ENCODE data around the gene PTPRG.

Gene PTPRG

DNA sequence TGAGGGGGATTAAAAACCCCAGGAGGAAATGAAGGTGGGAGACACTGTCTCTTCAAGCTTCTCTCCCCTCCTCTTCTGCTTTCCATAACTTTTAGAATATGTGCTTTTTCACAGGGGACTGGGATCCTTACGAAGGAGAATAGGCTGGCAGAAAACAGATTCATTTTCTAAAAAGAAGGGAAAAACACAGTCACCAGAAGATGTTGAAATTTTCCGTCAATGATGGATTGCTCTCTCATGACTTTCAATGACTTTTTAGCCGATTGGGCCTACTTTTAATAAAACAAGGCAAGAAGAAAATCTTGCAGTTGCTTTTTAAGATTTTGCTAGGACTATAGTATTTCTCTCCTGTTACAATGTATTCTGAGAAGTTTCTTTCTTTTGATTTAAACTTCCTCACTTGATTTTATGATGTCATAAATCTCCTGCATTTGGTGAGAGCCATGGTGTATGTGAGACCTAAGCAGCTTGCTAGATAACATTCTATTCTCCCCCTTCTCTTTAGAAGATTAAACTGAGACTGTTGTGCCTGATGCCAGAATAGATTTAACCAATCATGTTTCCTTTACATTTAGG is 570.7 kb downstream of the PTPRG start:
- Histone ChIP-seq H3K4me2 (no peak overlapping the region), H3K4me1 (ENCODE audit: low read depth, poor library complexity, severe bottlenecking) (no peaks in the 10 kb centered on the region), H3K9ac (no peak overlapping the region), H3K27ac (no peak overlapping the region), H3K79me2 (ENCODE audit: insufficient read depth, low read depth) (no peaks in the 10 kb centered on the region), H3K4me3 (IDR thresholded peaks at IDR 0.05; ENCODE audit: insufficient read depth, low read depth, low read length) (no peak overlapping the region), H4K20me1 (ENCODE audit: insufficient read depth) (no peaks in the 10 kb centered on the region), H2AFZ (ENCODE audit: low read depth) (no peak overlapping the region), H3K36me3 (ENCODE audit: insufficient read depth) (no peaks in the 10 kb centered on the region), H3K27me3 (ENCODE audit: insufficient read depth, low read depth) (no peaks in the 10 kb centered on the region)
- TF ChIP-seq, protein P1, sequence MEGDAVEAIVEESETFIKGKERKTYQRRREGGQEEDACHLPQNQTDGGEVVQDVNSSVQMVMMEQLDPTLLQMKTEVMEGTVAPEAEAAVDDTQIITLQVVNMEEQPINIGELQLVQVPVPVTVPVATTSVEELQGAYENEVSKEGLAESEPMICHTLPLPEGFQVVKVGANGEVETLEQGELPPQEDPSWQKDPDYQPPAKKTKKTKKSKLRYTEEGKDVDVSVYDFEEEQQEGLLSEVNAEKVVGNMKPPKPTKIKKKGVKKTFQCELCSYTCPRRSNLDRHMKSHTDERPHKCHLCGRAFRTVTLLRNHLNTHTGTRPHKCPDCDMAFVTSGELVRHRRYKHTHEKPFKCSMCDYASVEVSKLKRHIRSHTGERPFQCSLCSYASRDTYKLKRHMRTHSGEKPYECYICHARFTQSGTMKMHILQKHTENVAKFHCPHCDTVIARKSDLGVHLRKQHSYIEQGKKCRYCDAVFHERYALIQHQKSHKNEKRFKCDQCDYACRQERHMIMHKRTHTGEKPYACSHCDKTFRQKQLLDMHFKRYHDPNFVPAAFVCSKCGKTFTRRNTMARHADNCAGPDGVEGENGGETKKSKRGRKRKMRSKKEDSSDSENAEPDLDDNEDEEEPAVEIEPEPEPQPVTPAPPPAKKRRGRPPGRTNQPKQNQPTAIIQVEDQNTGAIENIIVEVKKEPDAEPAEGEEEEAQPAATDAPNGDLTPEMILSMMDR (conservative IDR thresholded peaks at IDR 0.05; ENCODE audit: low read depth, low read length), result no peak

DNA sequence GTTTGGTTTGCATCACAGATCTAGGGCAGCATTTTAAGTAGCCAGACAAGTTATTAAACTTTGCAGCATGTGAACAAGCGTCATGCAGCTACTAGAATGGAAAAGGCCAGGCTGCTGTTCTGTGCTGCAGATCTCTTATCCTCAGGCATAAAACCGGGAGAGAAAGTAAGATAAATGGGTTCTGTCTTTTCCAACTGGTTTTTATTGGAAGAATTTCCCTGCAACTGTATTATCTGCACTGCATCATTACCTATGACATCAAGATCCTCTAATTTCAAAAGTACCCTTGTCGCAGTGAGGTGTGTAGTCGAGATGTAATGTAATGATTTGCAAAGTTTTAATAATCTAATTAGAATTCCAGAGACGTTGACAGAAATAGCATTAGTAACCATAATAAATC is 571.6 kb downstream of the PTPRG start:
- Histone ChIP-seq H2AFZ (ENCODE audit: low read depth) (no peak overlapping the region), H3K4me2 (no peak overlapping the region), H3K9ac (no peak overlapping the region), H3K27me3 (ENCODE audit: insufficient read depth, low read depth) (no peaks in the 10 kb centered on the region), H3K79me2 (ENCODE audit: insufficient read depth, low read depth) (no peaks in the 10 kb centered on the region), H3K36me3 (ENCODE audit: insufficient read depth) (no peaks in the 10 kb centered on the region), H3K4me1 (ENCODE audit: low read depth, poor library complexity, severe bottlenecking) (no peaks in the 10 kb centered on the region), H3K27ac (no peak overlapping the region), H4K20me1 (ENCODE audit: insufficient read depth) (no peaks in the 10 kb centered on the region), H3K4me3 (IDR thresholded peaks at IDR 0.05; ENCODE audit: insufficient read depth, low read depth, low read length) (no peak overlapping the region)
- TF ChIP-seq, protein P1 (conservative IDR thresholded peaks at IDR 0.05; ENCODE audit: low read depth, low read length), result no peak

DNA sequence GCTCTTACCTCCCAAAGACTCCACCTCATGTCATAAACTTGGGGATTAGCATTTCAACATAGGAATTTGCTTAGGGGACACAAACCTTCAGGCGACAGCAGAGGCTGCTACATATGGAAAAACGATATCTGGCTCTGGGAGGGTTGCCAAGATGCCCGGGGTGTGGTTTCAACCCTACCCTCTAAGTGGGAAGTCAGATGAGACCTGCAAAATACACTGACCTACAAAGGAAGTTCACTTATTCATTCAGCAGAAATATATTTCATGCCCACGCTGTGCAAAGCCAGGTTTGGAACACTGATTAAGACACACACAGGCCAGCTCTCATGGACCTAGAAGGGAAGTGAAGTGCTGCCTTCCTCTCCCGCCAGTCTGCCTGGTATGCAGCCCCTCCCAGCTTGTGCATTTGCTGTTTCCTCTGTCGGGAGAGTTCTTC is 572.7 kb downstream of the PTPRG start:
- H3K27ac ChIP-seq, result no peak overlapping the region
- no peak overlapping the region for H3K4me2 ChIP-seq
- H3K79me2 ChIP-seq (ENCODE audit: insufficient read depth, low read depth), result no peaks in the 10 kb centered on the region
- H3K4me1 ChIP-seq (ENCODE audit: low read depth, poor library complexity, severe bottlenecking), result no peaks in the 10 kb centered on the region
- H3K27me3 ChIP-seq (ENCODE audit: insufficient read depth, low read depth), result no peaks in the 10 kb centered on the region
- H2AFZ ChIP-seq (ENCODE audit: low read depth), result no peak overlapping the region
- H3K36me3 ChIP-seq (ENCODE audit: insufficient read depth), result no peaks in the 10 kb centered on the region
- H4K20me1 ChIP-seq (ENCODE audit: insufficient read depth), result no peaks in the 10 kb centered on the region
- TF ChIP-seq, protein P1 (conservative IDR thresholded peaks at IDR 0.05; ENCODE audit: low read depth, low read length), result no peak
- no peak overlapping the region for H3K4me3 ChIP-seq (IDR thresholded peaks at IDR 0.05; ENCODE audit: insufficient read depth, low read depth, low read length)
- H3K9ac ChIP-seq, result no peak overlapping the region

DNA sequence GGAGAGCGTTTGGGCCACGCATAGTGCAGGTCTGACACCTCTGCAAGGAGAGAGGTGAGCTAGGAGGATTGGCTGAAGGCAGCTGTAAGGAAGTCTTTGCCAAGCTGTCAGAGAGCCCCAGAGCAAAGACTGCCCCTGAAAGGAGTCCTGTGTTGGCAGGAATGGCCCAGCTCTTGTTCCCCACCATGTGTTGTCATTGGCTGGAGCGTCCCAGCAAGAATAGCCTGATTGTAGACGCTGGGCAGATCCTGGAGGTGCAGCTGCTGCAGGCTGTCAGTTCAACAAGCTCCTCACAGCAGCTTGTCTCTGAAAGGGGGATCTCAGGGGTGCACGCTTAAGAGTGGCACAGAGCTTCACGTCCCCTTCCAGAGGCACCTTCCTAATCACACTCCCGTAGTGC is 574.4 kb downstream of the PTPRG start:
- Histone ChIP-seq H2AFZ (ENCODE audit: low read depth) (no peak overlapping the region), H4K20me1 (ENCODE audit: insufficient read depth) (no peaks in the 10 kb centered on the region), H3K4me3 (IDR thresholded peaks at IDR 0.05; ENCODE audit: insufficient read depth, low read depth, low read length) (no peak overlapping the region), H3K27me3 (ENCODE audit: insufficient read depth, low read depth) (no peaks in the 10 kb centered on the region), H3K4me2 (no peak overlapping the region), H3K36me3 (ENCODE audit: insufficient read depth) (no peaks in the 10 kb centered on the region), H3K4me1 (ENCODE audit: low read depth, poor library complexity, severe bottlenecking) (no peaks in the 10 kb centered on the region), H3K27ac (no peak overlapping the region), H3K9ac (no peak overlapping the region), H3K79me2 (ENCODE audit: insufficient read depth, low read depth) (no peaks in the 10 kb centered on the region)
- TF ChIP-seq, protein P1 (conservative IDR thresholded peaks at IDR 0.05; ENCODE audit: low read depth, low read length), result no peak
